Measurements from ENCODE around the gene NFIX. TPM values are rescaled to one million over a fixed set of nuclear protein-coding genes. Genes with fewer than 3 reads are reported as not detected.

The NFIX gene
- total and polyA plus RNA-seq, 2 of the 13 experiments (the other 11 are each of a cell fraction or from before 2014, with no cell fraction given), result 3.4 to 5.4 TPM

DNA sequence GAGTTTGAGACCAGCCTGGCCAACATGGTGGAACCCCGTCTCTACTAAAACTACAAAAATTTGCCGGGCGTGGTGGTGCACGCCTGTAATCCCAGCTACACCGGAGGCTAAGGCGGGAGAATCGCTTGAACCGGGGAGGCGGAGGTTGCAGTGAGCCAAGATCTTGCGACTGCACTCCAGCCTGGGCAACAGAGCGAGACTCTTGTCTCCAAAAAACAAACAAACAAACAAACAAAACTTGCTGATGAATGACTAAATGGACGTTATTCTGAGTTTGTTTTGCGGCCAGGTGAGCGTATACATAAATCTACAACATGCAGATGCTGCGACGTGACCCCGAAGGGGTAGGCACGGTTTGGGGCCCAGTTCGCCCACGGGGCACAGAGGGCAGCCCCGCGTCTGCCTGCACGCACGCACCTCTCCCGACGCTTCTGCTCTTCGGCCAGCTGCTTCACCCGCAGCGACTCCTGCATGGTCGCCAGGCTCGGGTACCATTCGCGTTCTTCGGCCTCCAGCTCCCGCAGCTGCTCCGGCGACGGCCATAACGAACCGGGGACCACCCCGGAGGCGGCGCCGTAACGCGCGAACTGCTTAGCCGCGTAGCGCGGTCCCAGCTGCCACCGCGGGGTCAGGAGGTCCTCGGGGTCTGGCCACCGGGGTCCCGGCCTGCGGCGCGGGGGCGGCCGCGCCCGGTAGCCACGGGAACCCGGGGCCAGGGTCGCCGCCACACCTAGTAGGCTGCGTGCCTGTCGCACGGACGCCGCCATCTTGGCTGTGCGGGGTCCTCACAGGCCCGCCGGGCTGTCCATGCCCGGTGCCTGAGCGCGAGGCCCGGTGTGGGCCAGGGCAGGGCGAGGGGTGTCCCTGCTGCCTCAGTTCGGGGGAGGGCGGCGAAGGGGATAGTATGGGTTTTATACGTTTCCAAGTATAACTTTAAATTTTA is 38.6 kb upstream of the NFIX start, which contains the start of gene GADD45GIP1 (continued):
- TF ChIP-seq, protein P1, sequence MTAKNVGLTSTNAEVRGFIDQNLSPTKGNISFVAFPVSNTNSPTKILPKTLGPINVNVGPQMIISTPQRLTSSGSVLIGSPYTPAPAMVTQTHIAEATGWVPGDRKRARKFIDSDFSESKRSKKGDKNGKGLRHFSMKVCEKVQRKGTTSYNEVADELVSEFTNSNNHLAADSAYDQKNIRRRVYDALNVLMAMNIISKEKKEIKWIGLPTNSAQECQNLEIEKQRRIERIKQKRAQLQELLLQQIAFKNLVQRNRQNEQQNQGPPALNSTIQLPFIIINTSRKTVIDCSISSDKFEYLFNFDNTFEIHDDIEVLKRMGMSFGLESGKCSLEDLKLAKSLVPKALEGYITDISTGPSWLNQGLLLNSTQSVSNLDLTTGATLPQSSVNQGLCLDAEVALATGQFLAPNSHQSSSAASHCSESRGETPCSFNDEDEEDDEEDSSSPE (CRISPR knock-in tag; IDR thresholded peaks at IDR 0.05), result peak; percentile 50; the same call in 1 of the 2 replicates
- TF ChIP-seq MBNL3 (CRISPR knock-in tag; conservative IDR thresholded peaks at IDR 0.05) (no peak), SMAD9 (CRISPR knock-in tag; IDR thresholded peaks at IDR 0.05) (no peak), ZNF615 (CRISPR knock-in tag; IDR thresholded peaks at IDR 0.05; ENCODE audit: borderline replicate concordance) (no peak), NCOA2 (CRISPR knock-in tag; IDR thresholded peaks at IDR 0.05) (no peak), ZNF644 (CRISPR knock-in tag; IDR thresholded peaks at IDR 0.05; ENCODE audit: low read depth) (no peak), ZNF143 (CRISPR knock-in tag; IDR thresholded peaks at IDR 0.05) (no peak; the same call in 1 of the 2 replicates), ZNF138 (CRISPR knock-in tag; IDR thresholded peaks at IDR 0.05; ENCODE audit: low read depth) (no peak), NFKBIZ (CRISPR knock-in tag; IDR thresholded peaks at IDR 0.05) (no peak), ZNF430 (CRISPR knock-in tag; IDR thresholded peaks at IDR 0.05) (no peak), ZC3H13 (CRISPR knock-in tag; IDR thresholded peaks at IDR 0.05) (no peak; the same call in 1 of the 2 replicates), ZNF557 (CRISPR knock-in tag; IDR thresholded peaks at IDR 0.05) (no peak), SAP130 (CRISPR knock-in tag; IDR thresholded peaks at IDR 0.05; ENCODE audit: low read depth) (peak; percentile 88), ZBTB20 (CRISPR knock-in tag; IDR thresholded peaks at IDR 0.05; ENCODE audit: borderline replicate concordance, low read depth) (no peak), ZNF24 (IDR thresholded peaks at IDR 0.05) (no peak), SOX6 (IDR thresholded peaks at IDR 0.05) (no peak), SOX6 (CRISPR knock-in tag; IDR thresholded peaks at IDR 0.05) (no peak), PHF20 (CRISPR knock-in tag; IDR thresholded peaks at IDR 0.05) (peak; percentile 71; the same call in 1 of the 2 replicates), MXI1 (IDR thresholded peaks at IDR 0.05; ENCODE audit: borderline replicate concordance, low read depth, low read length) (peak; percentile 74; the same call in 1 of the 3 replicates), KDM5A (IDR thresholded peaks at IDR 0.05; ENCODE audit: borderline replicate concordance, low read length) (peak; percentile 84)
- TF ChIP-seq, protein P2, sequence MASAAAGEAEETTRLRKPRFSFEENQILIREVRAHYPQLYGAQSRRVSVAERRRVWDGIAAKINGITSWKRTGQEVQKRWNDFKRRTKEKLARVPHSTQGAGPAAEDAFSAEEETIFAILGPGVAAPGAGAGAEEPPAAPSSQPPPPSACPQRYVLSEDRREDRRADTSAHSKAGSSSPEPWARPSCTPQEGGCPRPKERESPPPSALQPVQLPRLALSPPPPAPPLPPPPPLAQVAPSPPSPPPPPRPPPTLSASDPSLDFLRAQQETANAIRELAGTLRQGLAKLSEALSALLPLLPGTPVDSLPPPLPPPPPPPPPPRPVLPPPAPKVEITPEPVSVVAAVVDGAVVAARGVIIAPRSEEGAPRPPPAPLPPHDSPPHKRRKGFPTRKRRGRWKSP (CRISPR knock-in tag; IDR thresholded peaks at IDR 0.05), result no peak; the same call in 1 of the 2 replicates
- TF ChIP-seq, protein P3, sequence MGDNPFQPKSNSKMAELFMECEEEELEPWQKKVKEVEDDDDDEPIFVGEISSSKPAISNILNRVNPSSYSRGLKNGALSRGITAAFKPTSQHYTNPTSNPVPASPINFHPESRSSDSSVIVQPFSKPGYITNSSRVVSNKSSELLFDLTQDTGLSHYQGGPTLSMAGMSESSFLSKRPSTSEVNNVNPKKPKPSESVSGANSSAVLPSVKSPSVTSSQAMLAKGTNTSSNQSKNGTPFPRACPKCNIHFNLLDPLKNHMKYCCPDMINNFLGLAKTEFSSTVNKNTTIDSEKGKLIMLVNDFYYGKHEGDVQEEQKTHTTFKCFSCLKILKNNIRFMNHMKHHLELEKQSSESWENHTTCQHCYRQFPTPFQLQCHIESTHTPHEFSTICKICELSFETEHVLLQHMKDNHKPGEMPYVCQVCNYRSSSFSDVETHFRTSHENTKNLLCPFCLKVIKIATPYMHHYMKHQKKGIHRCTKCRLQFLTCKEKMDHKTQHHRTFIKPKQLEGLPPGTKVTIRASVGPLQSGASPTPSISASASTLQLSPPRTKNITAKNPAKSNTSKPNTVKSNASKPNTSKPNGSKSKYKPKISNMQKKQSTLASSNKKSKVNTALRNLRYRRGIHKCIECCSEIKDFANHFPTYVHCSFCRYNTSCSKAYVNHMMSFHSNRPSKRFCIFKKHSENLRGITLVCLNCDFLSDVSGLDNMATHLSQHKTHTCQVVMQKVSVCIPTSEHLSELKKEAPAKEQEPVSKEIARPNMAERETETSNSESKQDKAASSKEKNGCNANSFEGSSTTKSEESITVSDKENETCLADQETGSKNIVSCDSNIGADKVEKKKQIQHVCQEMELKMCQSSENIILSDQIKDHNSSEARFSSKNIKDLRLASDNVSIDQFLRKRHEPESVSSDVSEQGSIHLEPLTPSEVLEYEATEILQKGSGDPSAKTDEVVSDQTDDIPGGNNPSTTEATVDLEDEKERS (CRISPR knock-in tag; IDR thresholded peaks at IDR 0.05), result no peak
- TF ChIP-seq, protein P4, sequence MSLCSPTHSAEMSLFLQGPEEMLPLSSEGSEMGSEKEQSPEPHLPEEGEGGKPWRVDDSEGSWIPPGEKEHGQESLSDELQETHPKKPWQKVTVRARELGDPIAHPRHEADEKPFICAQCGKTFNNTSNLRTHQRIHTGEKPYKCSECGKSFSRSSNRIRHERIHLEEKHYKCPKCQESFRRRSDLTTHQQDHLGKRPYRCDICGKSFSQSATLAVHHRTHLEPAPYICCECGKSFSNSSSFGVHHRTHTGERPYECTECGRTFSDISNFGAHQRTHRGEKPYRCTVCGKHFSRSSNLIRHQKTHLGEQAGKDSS (CRISPR knock-in tag; IDR thresholded peaks at IDR 0.05; ENCODE audit: borderline replicate concordance, low read depth), result no peak; the same call in 1 of the 2 replicates
